H54 (cell line): ENCODE measurements around the gene DNAI2.
"Not testable (repeated sequence)": the region's sequence is repeated elsewhere in the genome, so short reads cannot be mapped to it uniquely, and the experiment has no call there.

Experiments used
- DNase-seq: peaks from one replicate; pipeline ENCODE4 v3.0.0; 2011; ENCODE audit warnings: low spot score, mixed read lengths; ENCODE audit not compliant: insufficient read length
- FAIRE-seq: peaks from 3 replicates; lab custom pipeline; 2011; peaks lifted over from hg19 to GRCh38; lab: Jason Lieb, UNC
- POLR2A ChIP-seq: IDR thresholded peaks from 2 replicates; pipeline ENCODE4 v1.6.1; 2011; ENCODE audit warnings: low read depth, mild to moderate bottlenecking, low read length

Gene DNAI2

GRCh38 chr17:74257311-74257710, 16.7 kb upstream of the DNAI2 start:
- FAIRE-seq = no peak
- TF ChIP-seq POLR2A = no peak
- no peak for DNase-seq

GRCh38 chr17:74259667-74260524, 14.1 kb upstream of the DNAI2 start:
- no peak for FAIRE-seq
- TF ChIP-seq POLR2A = no peak
- DNase-seq = no peak

- no peak for FAIRE-seq
- TF ChIP-seq POLR2A = no peak
- no peak for DNase-seq
Observed at GRCh38 chr17:74260525-74260850, 13.5 kb upstream of the DNAI2 start.

GRCh38 chr17:74262601-74263000, 11.4 kb upstream of the DNAI2 start:
- TF ChIP-seq POLR2A = no peak
- no peak for DNase-seq
- no peak for FAIRE-seq

- not testable (repeated sequence) for DNase-seq, FAIRE-seq
Observed at GRCh38 chr17:74267054-74267453, 7.0 kb upstream of the DNAI2 start.

- FAIRE-seq (no peak), DNase-seq (no peak)
- no peak for TF ChIP-seq POLR2A
Observed at GRCh38 chr17:74267579-74267978, 6.5 kb upstream of the DNAI2 start.

- no peak for TF ChIP-seq POLR2A
- FAIRE-seq (no peak), DNase-seq (no peak)
Observed at GRCh38 chr17:74267987-74268499, 6.0 kb upstream of the DNAI2 start.

- DNase-seq (no peak), FAIRE-seq (no peak)
- no peak for TF ChIP-seq POLR2A
Observed at GRCh38 chr17:74268558-74268957, 5.5 kb upstream of the DNAI2 start.

GRCh38 chr17:74270333-74270732, 3.7 kb upstream of the DNAI2 start:
- TF ChIP-seq POLR2A = no peak
- FAIRE-seq = no peak
- DNase-seq = no peak

GRCh38 chr17:74271281-74271680, 2.8 kb upstream of the DNAI2 start:
- FAIRE-seq (no peak), DNase-seq (no peak)
- no peak for TF ChIP-seq POLR2A

GRCh38 chr17:74271901-74272561, 2.0 kb upstream of the DNAI2 start:
- FAIRE-seq = no peak
- no peak for DNase-seq

GRCh38 chr17:74272731-74273201, 1.3 kb upstream of the DNAI2 start:
- DNase-seq (no peak), FAIRE-seq (no peak)
- no peak for TF ChIP-seq POLR2A

More at GRCh38 chr17:74271901-74272561, 2.0 kb upstream of the DNAI2 start:
- TF ChIP-seq POLR2A = no peak

GRCh38 chr17:74274709-74275340, 791 bp downstream of the DNAI2 start:
- TF ChIP-seq POLR2A = no peak
- FAIRE-seq = no peak
- no peak for DNase-seq

GRCh38 chr17:74276051-74276476, 2.0 kb downstream of the DNAI2 start:
- no peak for DNase-seq
- no peak for FAIRE-seq
- no peak for TF ChIP-seq POLR2A
